GM18517 (cell line): ENCODE data around the gene CEL.
"Not testable (repeated sequence)": the region's sequence is repeated elsewhere in the genome, so short reads cannot be mapped to it uniquely, and the experiment has no call there.

Experiments
- ATAC-seq: cut with Tn5 transposase; IDR thresholded peaks from one replicate; pipeline ENCODE4 v1.9.1; 2021; ENCODE audit warnings: mild to moderate bottlenecking, moderate library complexity; ENCODE audit not compliant: unreplicated experiment

Gene CEL

GRCh38 chr9:133063159-133063499 lies 1.3 kb downstream of the CEL start:
- no peak for ATAC-seq

- no peak for ATAC-seq
Observed at GRCh38 chr9:133063500-133064231, 1.9 kb downstream of the CEL start.

GRCh38 chr9:133064241-133065069 lies 2.7 kb downstream of the CEL start:
- ATAC-seq = no peak

- no peak for ATAC-seq
Observed at GRCh38 chr9:133065070-133065388, 3.2 kb downstream of the CEL start.

GRCh38 chr9:133066181-133066983 lies 4.6 kb downstream of the CEL start:
- ATAC-seq = no peak

GRCh38 chr9:133067006-133067405 lies 5.2 kb downstream of the CEL start:
- ATAC-seq = no peak

GRCh38 chr9:133067813-133068212 lies 6.0 kb downstream of the CEL start:
- ATAC-seq = no peak

GRCh38 chr9:133068431-133068830 lies 6.7 kb downstream of the CEL start:
- not testable (repeated sequence) for ATAC-seq

- ATAC-seq = not testable (repeated sequence)
Observed at GRCh38 chr9:133070500-133070961, 8.8 kb downstream of the CEL start.

- ATAC-seq = not testable (repeated sequence)
Observed at GRCh38 chr9:133070985-133071384, 9.2 kb downstream of the CEL start.

GRCh38 chr9:133071484-133072150 lies 9.8 kb downstream of the CEL start:
- no peak for ATAC-seq

GRCh38 chr9:133072210-133072609 lies 10.4 kb downstream of the CEL start:
- not testable (repeated sequence) for ATAC-seq

- ATAC-seq = no peak
Observed at GRCh38 chr9:133073086-133074014, 11.6 kb downstream of the CEL start.

- ATAC-seq = no peak
Observed at GRCh38 chr9:133074111-133074651, 12.4 kb downstream of the CEL start.

GRCh38 chr9:133075925-133076630 lies 14.3 kb downstream of the CEL start:
- ATAC-seq = no peak

- ATAC-seq = no peak
Observed at GRCh38 chr9:133076691-133077090, 14.9 kb downstream of the CEL start.

GRCh38 chr9:133078486-133078885 lies 16.7 kb downstream of the CEL start:
- no peak for ATAC-seq

- ATAC-seq = no peak
Observed at GRCh38 chr9:133080161-133080560, 18.4 kb downstream of the CEL start.
